SU-DHL-6 (cell line): ENCODE data around the gene SUMF1.

Source experiments
- CTCF ChIP-seq: fragments of 200-600 bp; sonication (generic); IDR thresholded peaks from one replicate; pipeline ENCODE4 v1.5.1; 2017; ENCODE audit warnings: antibody characterized with exemption, mild to moderate bottlenecking, low read length, moderate library complexity; ENCODE audit not compliant: insufficient read depth, poor library complexity, severe bottlenecking
- EZH2phosphoT487 ChIP-seq: fragments of 200-600 bp; sonication (generic), shearing (Covaris generic); conservative IDR thresholded peaks from 2 replicates; pipeline ENCODE4 v1.6.1; 2018; ENCODE audit warnings: mild to moderate bottlenecking, antibody characterized with exemption, low read length, moderate library complexity, mixed read lengths

GRCh38 chr3:4362523-4362922 is 104.5 kb downstream of the SUMF1 start:
- TF ChIP-seq CTCF (no peak), EZH2phosphoT487 (no peak)
